ENCODE data around the gene DNM1.

GRCh38 chr9:128271512-128271911 is 68.3 kb downstream of the DNM1 start:
- TF ChIP-seq CTCF (IDR thresholded peaks at IDR 0.05; ENCODE audit: control extremely low read depth in 1 of 3, insufficient read depth in 1 of 3, low read depth in 1 of 3, low read length in 3 of 3) (no peak), USF2 (IDR thresholded peaks at IDR 0.05; ENCODE audit: low read length) (no peak), TAF1 (IDR thresholded peaks at IDR 0.05; ENCODE audit: low read depth, low read length) (no peak), CHD2 (IDR thresholded peaks at IDR 0.05; ENCODE audit: low read length) (no peak), ATF3 (IDR thresholded peaks at IDR 0.05; ENCODE audit: insufficient read depth, low read depth, low read length) (no peak), EP300 (IDR thresholded peaks at IDR 0.05; ENCODE audit: borderline replicate concordance in 1 of 2, low read depth in 2 of 2, low read length in 2 of 2) (no peak), RNF2 (IDR thresholded peaks at IDR 0.05; ENCODE audit: borderline replicate concordance, low read depth, low read length, missing control alignments, poor library complexity, severe bottlenecking) (no peak), PHF8 (conservative IDR thresholded peaks at IDR 0.05; ENCODE audit: low read depth, low read length) (no peak)
